ENCODE results near the gene MIER1. TPM values are rescaled to one million over a fixed set of nuclear protein-coding genes. Genes with fewer than 3 reads are reported as not detected.
A peak's percentile ranks its signal among the peaks of the same experiment; 100 is the strongest.

The MIER1 gene
- polyA plus RNA-seq, 3 donors = 14.0 to 28.0 (median 21.9) TPM

GRCh38 chr1:66919063-66919462, 5.7 kb upstream of the MIER1 start:
- intact Hi-C loops (cut with micrococcal nuclease) = no loop called here
- Mint-ChIP-seq H3K4me3 (no peak overlapping the region), H3K4me1 (peaks cover 6% of the 10 kb centered on the region), H3K27ac (peak overlapping the region in 1 of 7 donors; percentile 31), H3K36me3 (peaks cover 6 to 7% of the 10 kb centered on the region in 2 donors), H3K27me3 (ENCODE audit: low read depth in 3 of 3) (peaks cover 0 to 2% (median 0%) of the 10 kb centered on the region in 3 donors), H3K9me3 (peaks cover 0 to 14% (median 0%) of the 10 kb centered on the region in 7 donors)
- no peak overlapping the region for H2AFZ ChIP-seq (ENCODE audit: insufficient read depth, low read depth, low read length, poor library complexity, severe bottlenecking)
- no peaks in the 10 kb centered on the region for H3K27me3 ChIP-seq (ENCODE audit: control insufficient read depth in 2 of 2, insufficient read depth in 2 of 2, low read length in 2 of 2)
- no peak for DNase-seq
- H3K4me1 ChIP-seq (ENCODE audit: control insufficient read depth in 1 of 2, insufficient read depth in 2 of 2, low read length in 2 of 2) = peaks cover 3 to 5% of the 10 kb centered on the region in 2 donors
- no peak overlapping the region for H3K4me3 ChIP-seq (replicated peaks in 1 of 3; ENCODE audit: low read depth in 2 of 3, low read length in 3 of 3)
- H3K9me3 ChIP-seq (replicated peaks in 1 of 2; ENCODE audit: control insufficient read depth in 1 of 2, insufficient read depth in 1 of 2, low read length in 2 of 2) = peaks cover 0 to 5% of the 10 kb centered on the region in 2 donors
- H4K20me1 ChIP-seq (ENCODE audit: insufficient read depth, low read length) = no peaks in the 10 kb centered on the region
- no peak for TF ChIP-seq CTCF (IDR thresholded peaks at IDR 0.05)
- no CpG with 5 or more reads among the region's 1 CpG for WGBS (ENCODE audit: insufficient coverage)
- H3K27ac ChIP-seq (ENCODE audit: low read depth in 1 of 2, low read length in 2 of 2) = no peak overlapping the region
- H3K36me3 ChIP-seq (replicated peaks in 1 of 2; ENCODE audit: control insufficient read depth in 1 of 2, insufficient read depth in 2 of 2, low read length in 2 of 2) = no peaks in the 10 kb centered on the region
- H3K79me2 ChIP-seq (ENCODE audit: insufficient read depth, low read length) = peaks cover 7% of the 10 kb centered on the region
- no peak overlapping the region for H3K9ac ChIP-seq (ENCODE audit: insufficient read depth, low read length, poor library complexity, severe bottlenecking)
- no peak overlapping the region for H3K4me2 ChIP-seq (replicated peaks; ENCODE audit: extremely low read depth, low read length, poor library complexity, severe bottlenecking)

DNA sequence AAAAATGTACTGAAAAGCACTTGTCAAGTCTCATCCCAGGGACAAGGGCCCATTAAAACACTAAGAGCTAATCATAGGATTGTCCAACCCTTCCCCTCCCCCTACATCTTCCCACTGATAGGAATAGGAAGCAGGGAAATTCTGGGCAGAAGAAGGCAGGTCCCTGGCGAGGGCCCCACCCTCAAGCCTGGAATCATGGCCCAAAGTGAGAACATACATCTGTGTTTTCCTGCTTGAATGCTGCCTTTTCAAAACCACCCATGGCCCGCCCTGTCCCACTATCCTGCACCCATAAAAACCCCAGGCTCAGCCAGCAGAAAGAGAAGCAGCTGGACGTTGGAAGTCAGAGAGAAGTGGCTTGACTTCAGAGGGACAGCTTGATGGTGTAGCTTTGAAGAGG, 5.0 kb upstream of the MIER1 start:
- Histone ChIP-seq H4K20me1 (ENCODE audit: insufficient read depth, low read length) (no peaks in the 10 kb centered on the region), H3K36me3 (replicated peaks in 1 of 2; ENCODE audit: control insufficient read depth in 1 of 2, insufficient read depth in 2 of 2, low read length in 2 of 2) (no peaks in the 10 kb centered on the region), H3K27me3 (ENCODE audit: control insufficient read depth in 2 of 2, insufficient read depth in 2 of 2, low read length in 2 of 2) (no peaks in the 10 kb centered on the region), H3K79me2 (ENCODE audit: insufficient read depth, low read length) (peaks cover 11% of the 10 kb centered on the region), H3K4me3 (replicated peaks in 1 of 3; ENCODE audit: low read depth in 2 of 3, low read length in 3 of 3) (no peak overlapping the region), H3K27ac (ENCODE audit: low read depth in 1 of 2, low read length in 2 of 2) (no peak overlapping the region), H3K4me1 (ENCODE audit: control insufficient read depth in 1 of 2, insufficient read depth in 2 of 2, low read length in 2 of 2) (peaks cover 6 to 9% of the 10 kb centered on the region in 2 donors), H3K9me3 (replicated peaks in 1 of 2; ENCODE audit: control insufficient read depth in 1 of 2, insufficient read depth in 1 of 2, low read length in 2 of 2) (peaks cover 0 to 5% of the 10 kb centered on the region in 2 donors), H3K4me2 (replicated peaks; ENCODE audit: extremely low read depth, low read length, poor library complexity, severe bottlenecking) (no peak overlapping the region), H3K9ac (ENCODE audit: insufficient read depth, low read length, poor library complexity, severe bottlenecking) (no peak overlapping the region), H2AFZ (ENCODE audit: insufficient read depth, low read depth, low read length, poor library complexity, severe bottlenecking) (no peak overlapping the region)
- DNase-seq = no peak
- intact Hi-C loops (cut with micrococcal nuclease) = loop anchor here in 1 of 2 donors (10.0 kb wide), 2 partner anchors 155 to 515 kb away; partner anchors contain the start of gene SERBP1
- H3K4me1 Mint-ChIP-seq = peaks cover 8% of the 10 kb centered on the region
- H3K9me3 Mint-ChIP-seq = peaks cover 0 to 14% (median 0%) of the 10 kb centered on the region in 7 donors
- H3K27ac Mint-ChIP-seq = no peak overlapping the region
- H3K27me3 Mint-ChIP-seq (ENCODE audit: low read depth in 3 of 3) = peaks cover 0 to 2% (median 0%) of the 10 kb centered on the region in 3 donors
- no peak for TF ChIP-seq CTCF (IDR thresholded peaks at IDR 0.05)
- WGBS (ENCODE audit: insufficient coverage) = no CpG with 5 or more reads among the region's 3 CpGs
- H3K36me3 Mint-ChIP-seq = peaks cover 6 to 7% of the 10 kb centered on the region in 2 donors
- H3K4me3 Mint-ChIP-seq = no peak overlapping the region

All from CD14-positive monocyte (primary cell).